GM06990 (cell line): ENCODE results near the gene CXXC5.

Experiments used
- DNase-seq: peaks from one replicate; pipeline ENCODE4 v3.0.0-alpha.2; 2011; ENCODE audit not compliant: insufficient read length; ENCODE audit errors: extremely low read depth
- H3K27me3 ChIP-seq: replicated peaks from 2 replicates; pipeline ENCODE4 v1.6.0; 2011; ENCODE audit warnings: low read length; ENCODE audit not compliant: control insufficient read depth, insufficient read depth
- H3K36me3 ChIP-seq: 2 replicates; pipeline ENCODE4 v1.5.1; 2011; ENCODE audit warnings: low read length; ENCODE audit not compliant: control insufficient read depth, insufficient read depth
- H3K4me3 ChIP-seq: replicated peaks from 2 replicates; pipeline ENCODE4 v1.5.1; 2011; ENCODE audit warnings: low read depth, mild to moderate bottlenecking, control low read depth, low read length
- CTCF ChIP-seq: IDR thresholded peaks from 2 replicates; pipeline ENCODE4 v1.5.1; 2011; ENCODE audit warnings: low read length, control low read depth, mild to moderate bottlenecking, inconsistent platforms; ENCODE audit not compliant: insufficient read depth, poor library complexity, severe bottlenecking

CXXC5 gene

GRCh38 chr5:139700711-139701055 lies 52.5 kb downstream of the CXXC5 start:
- no peak for TF ChIP-seq CTCF
- DNase-seq: no peak
- Histone ChIP-seq H3K4me3 (no peak overlapping the region), H3K27me3 (no peaks in the 10 kb centered on the region; the same call in 1 of the 2 replicates), H3K36me3 (no peaks in the 10 kb centered on the region)

GRCh38 chr5:139701056-139701741 lies 53.0 kb downstream of the CXXC5 start:
- no peak for TF ChIP-seq CTCF

GRCh38 chr5:139702548-139702947 lies 54.4 kb downstream of the CXXC5 start:
- no peak for DNase-seq
- H3K36me3 ChIP-seq: no peaks in the 10 kb centered on the region
- TF ChIP-seq CTCF: no peak
- H3K4me3 ChIP-seq: no peak overlapping the region
- H3K27me3 ChIP-seq: no peaks in the 10 kb centered on the region; the same call in 1 of the 2 replicates

More at GRCh38 chr5:139701056-139701741, 53.0 kb downstream of the CXXC5 start:
- no peak for DNase-seq
- H3K36me3 ChIP-seq: no peaks in the 10 kb centered on the region
- no peak overlapping the region for H3K4me3 ChIP-seq
- H3K27me3 ChIP-seq: no peaks in the 10 kb centered on the region; the same call in 1 of the 2 replicates

GRCh38 chr5:139704748-139705147 lies 56.6 kb downstream of the CXXC5 start:
- DNase-seq: no peak
- Histone ChIP-seq H3K27me3 (no peaks in the 10 kb centered on the region; the same call in 1 of the 2 replicates), H3K4me3 (no peak overlapping the region), H3K36me3 (no peaks in the 10 kb centered on the region)
- TF ChIP-seq CTCF: no peak

GRCh38 chr5:139705191-139705590 lies 57.0 kb downstream of the CXXC5 start:
- TF ChIP-seq CTCF: no peak

More at GRCh38 chr5:139705191-139705590, 57.0 kb downstream of the CXXC5 start:
- no peak for DNase-seq
- Histone ChIP-seq H3K27me3 (no peaks in the 10 kb centered on the region; the same call in 1 of the 2 replicates), H3K36me3 (no peaks in the 10 kb centered on the region), H3K4me3 (no peak overlapping the region)
